Mucosa of rectum (tissue), 2 donors: ENCODE measurements around the gene HUS1B.

Experiments used
- H3K27ac ChIP-seq, 2 donors: one replicate each; pipeline ENCODE4 v1.7.0; 2013; ENCODE audit warnings: inconsistent platforms in 2 of 2, low read depth in 2 of 2, low read length in 2 of 2
- H3K27me3 ChIP-seq, 2 donors: one replicate each; pipeline ENCODE4 v1.7.0; 2013; ENCODE audit warnings: low read length in 2 of 2; ENCODE audit not compliant: control insufficient read depth in 2 of 2, insufficient read depth in 2 of 2
- H3K36me3 ChIP-seq, 2 donors: one replicate each; pipeline ENCODE4 v1.7.0; 2013; ENCODE audit warnings: low read length in 2 of 2; ENCODE audit not compliant: control insufficient read depth in 2 of 2, insufficient read depth in 2 of 2
- H3K4me1 ChIP-seq, 2 donors: one replicate each; pipeline ENCODE4 v1.7.0; 2013; ENCODE audit warnings: low read length in 2 of 2, mild to moderate bottlenecking in 1 of 2; ENCODE audit not compliant: control insufficient read depth in 2 of 2, insufficient read depth in 2 of 2
- H3K4me3 ChIP-seq, 2 donors: one replicate each; pipeline ENCODE4 v1.7.0; 2013; ENCODE audit warnings: low read length in 2 of 2
- H3K9ac ChIP-seq, 2 donors: one replicate each; pipeline ENCODE4 v1.7.0; 2013; ENCODE audit warnings: low read length in 2 of 2, low read depth in 1 of 2, mild to moderate bottlenecking in 1 of 2
- H3K9me3 ChIP-seq, 2 donors: one replicate each; pipeline ENCODE4 v1.7.0; 2013; ENCODE audit warnings: low read length in 2 of 2; ENCODE audit not compliant: control insufficient read depth in 2 of 2
- donor health status: healthy.
- donor health status: Normal muscosa, but diverticular disease.

HUS1B gene

DNA sequence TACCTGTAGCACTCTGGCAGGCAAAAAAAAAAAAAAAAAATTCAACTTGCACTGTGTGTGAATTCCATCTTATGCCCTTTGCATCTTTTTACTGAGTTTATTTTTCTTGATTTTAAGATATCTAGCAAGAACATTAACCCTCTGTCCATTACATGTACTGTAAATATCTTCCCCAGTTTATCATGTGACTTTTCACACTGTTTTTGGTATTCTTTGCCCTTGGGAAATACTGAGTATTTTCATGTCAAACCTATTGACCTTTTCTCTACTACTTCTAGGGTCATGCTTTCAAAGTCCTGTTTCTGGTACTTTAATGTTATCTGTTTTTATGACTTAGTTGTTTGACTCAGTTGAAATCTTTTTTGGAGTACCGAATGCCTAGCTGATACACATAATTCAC lies 843 bp upstream of the HUS1B start:
- H3K9me3 ChIP-seq, result no peaks in the 10 kb centered on the region
- H3K27ac ChIP-seq, result no peak overlapping the region
- H3K9ac ChIP-seq, result no peak overlapping the region
- H3K27me3 ChIP-seq, result no peaks in the 10 kb centered on the region
- no peak overlapping the region for H3K4me3 ChIP-seq
- H3K4me1 ChIP-seq, result no peaks in the 10 kb centered on the region
- peaks cover 0 to 7% of the 10 kb centered on the region in 2 donors for H3K36me3 ChIP-seq

DNA sequence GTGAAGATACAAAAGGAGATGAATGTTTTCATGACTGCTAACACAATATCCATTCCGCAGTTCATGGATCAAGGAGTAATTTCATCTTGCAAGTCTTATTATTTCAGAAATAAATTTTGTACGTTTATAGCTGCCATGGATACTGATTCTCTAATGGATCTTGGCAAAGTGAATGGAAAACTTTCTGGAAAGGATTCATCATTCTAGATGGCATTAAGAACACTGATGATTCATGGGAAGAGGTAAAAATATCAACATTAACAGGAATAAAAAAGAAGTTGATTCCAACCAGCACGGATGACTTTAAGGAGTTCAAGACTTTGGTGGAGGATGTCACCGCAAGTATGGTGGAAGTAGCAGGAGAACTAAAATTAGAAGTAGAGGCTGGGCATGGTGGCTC lies 2.8 kb downstream of the HUS1B start:
- no peaks in the 10 kb centered on the region for H3K4me1 ChIP-seq
- no peaks in the 10 kb centered on the region for H3K9me3 ChIP-seq
- no peak overlapping the region for H3K27ac ChIP-seq
- no peak overlapping the region for H3K4me3 ChIP-seq
- peaks cover 0 to 7% of the 10 kb centered on the region in 2 donors for H3K36me3 ChIP-seq
- H3K9ac ChIP-seq, result no peak overlapping the region
- no peaks in the 10 kb centered on the region for H3K27me3 ChIP-seq

DNA sequence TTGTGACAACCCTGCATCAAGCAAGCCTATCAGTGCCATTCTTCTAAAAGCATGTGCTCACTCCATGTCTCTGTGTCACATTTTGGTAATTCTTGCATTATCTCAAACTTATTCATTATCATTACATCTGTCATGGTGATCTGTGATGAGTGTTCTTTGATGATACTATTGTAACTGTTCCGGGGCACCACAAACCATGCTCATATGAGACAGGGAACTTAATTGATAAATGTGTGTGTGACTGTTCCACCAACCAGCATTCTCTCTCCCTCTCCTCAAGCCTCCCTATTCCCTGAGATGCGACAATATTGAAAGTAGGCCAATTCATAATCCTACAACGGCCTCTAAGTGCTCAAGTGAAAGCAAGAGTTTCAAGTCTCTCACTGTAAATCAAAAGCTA lies 4.0 kb downstream of the HUS1B start:
- Histone ChIP-seq H3K9ac (no peak overlapping the region), H3K9me3 (no peaks in the 10 kb centered on the region), H3K36me3 (peaks cover 0 to 7% of the 10 kb centered on the region in 2 donors), H3K4me3 (no peak overlapping the region), H3K4me1 (no peaks in the 10 kb centered on the region), H3K27ac (no peak overlapping the region), H3K27me3 (no peaks in the 10 kb centered on the region)

DNA sequence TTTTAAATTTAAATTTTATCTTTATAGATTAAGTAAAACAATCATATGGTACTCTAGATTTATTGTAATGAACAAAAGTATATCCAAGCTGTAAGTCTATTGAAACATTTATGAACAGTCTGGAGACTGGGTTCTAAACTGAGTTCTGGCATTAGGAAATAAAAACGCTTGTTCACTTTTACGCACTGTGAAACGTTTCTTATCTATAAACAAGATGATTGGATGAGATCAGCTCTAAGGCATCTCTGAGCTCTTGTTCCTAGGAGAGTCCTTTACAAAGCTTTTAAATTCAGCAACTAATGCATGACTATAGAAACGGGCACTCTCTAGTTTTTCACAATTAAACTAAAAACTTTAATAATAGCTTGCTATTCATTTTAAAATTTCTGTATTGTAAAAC lies 6.8 kb downstream of the HUS1B start:
- no peaks in the 10 kb centered on the region for H3K36me3 ChIP-seq
- H3K4me3 ChIP-seq, result no peak overlapping the region
- H3K9me3 ChIP-seq, result no peaks in the 10 kb centered on the region
- no peak overlapping the region for H3K27ac ChIP-seq
- no peak overlapping the region for H3K9ac ChIP-seq
- no peaks in the 10 kb centered on the region for H3K27me3 ChIP-seq
- no peaks in the 10 kb centered on the region for H3K4me1 ChIP-seq

DNA sequence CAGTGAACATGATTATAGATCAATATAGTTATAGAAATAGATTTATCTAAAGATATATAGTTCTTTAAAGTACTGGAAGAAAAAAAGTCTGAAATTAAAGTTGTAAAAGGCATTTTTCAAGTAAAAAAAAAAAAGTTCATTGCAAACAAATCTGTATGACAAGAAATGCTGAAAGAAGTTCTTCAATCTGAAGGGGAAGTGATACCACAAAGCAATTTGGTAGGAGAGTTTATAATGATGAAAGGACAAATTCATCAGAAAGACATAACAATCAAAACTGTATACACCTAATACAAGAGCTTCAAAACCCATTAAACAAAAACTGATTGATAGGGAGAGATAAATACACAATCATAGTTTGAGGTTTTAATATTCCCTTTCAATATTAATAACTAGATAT lies 14.1 kb downstream of the HUS1B start:
- Histone ChIP-seq H3K4me1 (no peaks in the 10 kb centered on the region), H3K27ac (no peak overlapping the region), H3K27me3 (no peaks in the 10 kb centered on the region), H3K36me3 (no peaks in the 10 kb centered on the region), H3K4me3 (no peak overlapping the region), H3K9me3 (no peaks in the 10 kb centered on the region), H3K9ac (no peak overlapping the region)

DNA sequence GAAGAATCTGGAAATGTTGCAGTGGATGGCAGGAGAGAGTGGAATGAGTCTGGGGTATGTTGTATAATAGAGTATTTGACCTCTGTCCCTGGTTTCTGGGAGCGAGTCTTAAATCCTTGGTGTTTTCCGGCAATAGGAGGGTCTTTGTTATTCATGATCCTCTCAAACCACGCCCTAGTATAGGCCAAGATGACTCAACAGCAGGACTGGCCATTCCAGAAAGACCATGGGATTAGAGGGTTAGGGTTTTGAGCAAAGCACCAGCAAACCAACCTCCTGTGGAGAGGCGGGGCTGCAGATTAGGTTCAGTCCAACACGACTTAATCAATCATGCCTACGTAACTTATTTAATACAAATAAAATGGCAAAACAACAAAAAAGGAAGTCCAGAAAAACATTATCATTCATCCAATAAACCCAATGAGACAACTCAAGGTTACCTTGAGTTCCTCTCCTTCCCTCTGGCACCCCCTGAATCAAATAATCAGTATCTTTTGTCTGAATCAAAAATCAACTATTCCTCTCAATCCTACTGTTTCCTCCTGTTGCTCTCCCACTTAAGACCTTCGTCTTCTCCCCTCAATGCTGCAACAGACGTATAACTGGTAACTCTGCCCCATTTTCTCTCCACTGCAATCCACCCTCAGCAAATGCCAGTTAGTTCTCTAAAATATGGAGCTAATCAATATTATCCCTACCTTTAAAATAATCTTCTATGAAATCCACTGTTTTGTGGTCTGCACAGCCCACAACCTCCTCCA lies 15.5 kb downstream of the HUS1B start:
- peaks cover 3 to 4% of the 10 kb centered on the region in 2 donors for H3K36me3 ChIP-seq
- H3K9me3 ChIP-seq, result no peaks in the 10 kb centered on the region
- H3K4me3 ChIP-seq, result no peak overlapping the region
- no peaks in the 10 kb centered on the region for H3K4me1 ChIP-seq
- H3K9ac ChIP-seq, result no peak overlapping the region
- H3K27ac ChIP-seq, result no peak overlapping the region
- no peaks in the 10 kb centered on the region for H3K27me3 ChIP-seq

DNA sequence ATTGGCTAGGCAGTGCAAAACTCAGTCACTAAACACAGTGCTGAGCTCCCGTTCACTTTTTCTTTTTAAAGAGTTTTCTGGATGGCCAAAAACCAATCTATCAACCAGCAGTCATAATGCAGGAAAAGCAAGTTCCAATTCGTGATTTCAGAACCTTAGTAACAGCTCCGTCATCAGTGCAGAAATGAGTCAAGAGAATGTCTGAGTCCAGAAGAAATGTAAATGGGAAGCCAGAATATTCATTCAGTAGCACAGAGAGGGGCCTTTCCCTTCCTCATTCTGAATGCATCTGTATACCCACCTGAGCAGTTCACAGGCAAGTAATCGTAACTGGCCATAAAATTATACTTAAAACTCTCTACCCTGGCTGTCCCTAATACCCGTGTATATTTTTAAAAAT lies 20.4 kb downstream of the HUS1B start:
- Histone ChIP-seq H3K4me1 (no peaks in the 10 kb centered on the region), H3K4me3 (no peak overlapping the region), H3K36me3 (peaks cover 3 to 4% of the 10 kb centered on the region in 2 donors), H3K27ac (no peak overlapping the region), H3K9me3 (no peaks in the 10 kb centered on the region), H3K27me3 (no peaks in the 10 kb centered on the region), H3K9ac (no peak overlapping the region)

DNA sequence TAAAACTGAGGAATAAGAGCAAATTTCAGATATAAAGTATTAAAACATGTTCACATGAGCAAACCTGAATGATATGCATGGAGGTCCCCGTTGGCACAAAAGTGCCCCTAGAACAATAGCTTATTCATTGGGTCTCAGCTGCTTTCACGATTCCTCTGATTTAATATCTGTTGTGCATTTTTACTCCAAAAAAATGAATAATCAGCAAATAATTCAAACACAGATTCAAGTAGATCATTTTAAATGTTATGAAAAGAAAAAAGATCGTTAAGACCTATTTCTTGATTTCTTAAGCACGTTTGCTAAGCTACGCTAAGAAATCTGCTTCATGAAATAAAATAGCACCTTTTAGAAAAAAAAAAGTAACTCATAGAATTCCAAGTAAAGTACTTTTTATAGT lies 21.7 kb downstream of the HUS1B start:
- no peak overlapping the region for H3K27ac ChIP-seq
- H3K4me1 ChIP-seq, result no peaks in the 10 kb centered on the region
- H3K9ac ChIP-seq, result no peak overlapping the region

DNA sequence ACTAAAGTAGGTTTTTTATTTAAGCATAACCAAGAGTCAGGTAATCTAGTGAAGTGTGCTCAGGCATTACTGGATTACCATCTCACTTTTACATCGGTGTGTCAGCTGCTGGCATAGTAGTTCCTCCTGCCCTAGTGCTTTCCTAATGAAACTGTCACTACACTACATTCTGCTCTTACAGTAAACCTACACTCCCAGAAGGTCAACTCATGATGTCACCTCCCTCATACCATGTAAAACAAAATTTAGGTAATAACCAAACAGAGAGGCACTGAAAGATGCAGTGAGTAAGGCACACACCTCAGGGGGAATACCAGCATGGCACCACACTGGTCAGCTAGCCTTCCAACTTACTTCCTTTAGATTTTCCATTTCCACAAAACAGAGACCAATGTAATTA lies 23.3 kb downstream of the HUS1B start:
- no peak overlapping the region for H3K27ac ChIP-seq
- H3K36me3 ChIP-seq, result peaks cover 3 to 4% of the 10 kb centered on the region in 2 donors
- no peaks in the 10 kb centered on the region for H3K27me3 ChIP-seq
- H3K4me1 ChIP-seq, result no peaks in the 10 kb centered on the region
- H3K9ac ChIP-seq, result no peak overlapping the region
- no peak overlapping the region for H3K4me3 ChIP-seq
- no peaks in the 10 kb centered on the region for H3K9me3 ChIP-seq

More for the DNA sequence above, 21.7 kb downstream of the HUS1B start:
- H3K4me3 ChIP-seq, result no peak overlapping the region
- no peaks in the 10 kb centered on the region for H3K27me3 ChIP-seq
- H3K9me3 ChIP-seq, result no peaks in the 10 kb centered on the region
- peaks cover 3 to 4% of the 10 kb centered on the region in 2 donors for H3K36me3 ChIP-seq

DNA sequence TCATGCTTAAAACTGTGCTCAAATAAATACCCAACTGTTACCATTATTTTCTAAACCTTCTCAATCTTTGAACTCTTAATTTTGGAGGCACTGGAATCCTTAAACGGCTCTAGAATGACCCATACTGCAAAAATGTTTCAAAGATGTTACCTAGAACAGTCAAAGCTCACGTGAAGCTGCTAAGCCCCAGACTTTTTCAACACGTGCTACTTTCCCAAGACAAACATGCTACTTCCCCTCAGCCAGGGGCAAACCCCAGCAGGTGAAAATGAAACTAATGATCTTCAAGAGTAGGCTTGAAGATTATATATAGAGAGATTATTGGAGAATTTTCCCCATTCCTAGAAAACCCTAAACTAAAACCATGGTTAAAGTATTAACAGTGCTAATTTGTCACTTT lies 28.1 kb downstream of the HUS1B start:
- H3K4me3 ChIP-seq, result no peak overlapping the region
- peaks cover 0 to 4% of the 10 kb centered on the region in 2 donors for H3K36me3 ChIP-seq
- H3K4me1 ChIP-seq, result no peaks in the 10 kb centered on the region
- H3K9ac ChIP-seq, result no peak overlapping the region
- no peaks in the 10 kb centered on the region for H3K27me3 ChIP-seq
- no peaks in the 10 kb centered on the region for H3K9me3 ChIP-seq
- H3K27ac ChIP-seq, result no peak overlapping the region
